Panc1 (cell line): ENCODE results near the gene SMURF2. TPM values are rescaled to one million over a fixed set of nuclear protein-coding genes. Genes with fewer than 3 reads are reported as not detected.

Experiments used
- ATAC-seq: fragments of 200-7000 bp; cut with Tn5 transposase; 2 replicates; pipeline ENCODE4 v1.9.1; 2020; ENCODE audit warnings: mild to moderate bottlenecking, moderate library complexity
- BruUV-seq: library from RNA; stranded (reverse); fragments of 400-500 nt; replicated peaks from 2 replicates; lab custom pipeline; 2021; lab: Mats Ljungman, UMichigan
- CTCF ChIA-PET: fragments of 300-600 bp; sonication (Branson Sonifier 250); formaldehyde crosslinking; loops from one replicate; lab custom pipeline; 2022; ENCODE audit warnings: antibody characterized with exemption; lab: Charles Lee
- POLR2A ChIA-PET: fragments of 300-600 bp; sonication (Branson Sonifier 250); formaldehyde crosslinking; loops from one replicate; lab custom pipeline; 2022; ENCODE audit warnings: antibody characterized with exemption; lab: Charles Lee
- DNase-seq: peaks from one replicate; pipeline ENCODE4 v3.0.0-alpha.2; 2010; ENCODE audit warnings: low read depth, low spot score
- H3K27ac ChIP-seq: 2 replicates; pipeline ENCODE4 v1.5.1; 2011; ENCODE audit warnings: mild to moderate bottlenecking, low read length, inconsistent platforms
- H3K27me3 ChIP-seq: fragments of 200-500 bp; sonication (Bioruptor generic); 2 replicates; pipeline ENCODE4 v1.6.0; 2014; ENCODE audit warnings: low read length, inconsistent platforms; ENCODE audit not compliant: control insufficient read depth, insufficient read depth
- H3K36me3 ChIP-seq: fragments of 200-500 bp; sonication (Bioruptor generic); 2 replicates; pipeline ENCODE4 v1.5.1; 2014; ENCODE audit warnings: inconsistent platforms, mild to moderate bottlenecking, low read length, moderate library complexity; ENCODE audit not compliant: control insufficient read depth, insufficient read depth
- H3K4me1 ChIP-seq: 2 replicates; pipeline ENCODE4 v1.5.1; 2011; ENCODE audit warnings: inconsistent platforms, mild to moderate bottlenecking, low read length, moderate library complexity; ENCODE audit not compliant: control insufficient read depth, insufficient read depth
- H3K4me3 ChIP-seq, 2 experiments: 2 replicates each; pipeline ENCODE4 v1.5.1; 2011 to 2012; ENCODE audit warnings: low read depth in 2 of 2, low read length in 2 of 2, mild to moderate bottlenecking in 2 of 2, inconsistent platforms in 1 of 2, moderate library complexity in 1 of 2
- H3K9me3 ChIP-seq: fragments of 200-500 bp; sonication (Bioruptor generic); 2 replicates; pipeline ENCODE4 v1.5.1; 2014; ENCODE audit warnings: low read depth, mild to moderate bottlenecking, inconsistent platforms, low read length, moderate library complexity; ENCODE audit not compliant: control insufficient read depth, insufficient read depth
- POLR2AphosphoS5 ChIP-seq: IDR thresholded peaks from 2 replicates; pipeline ENCODE4 v1.6.1; 2012; ENCODE audit warnings: mild to moderate bottlenecking, low read depth, low read length, moderate library complexity
- SIN3A ChIP-seq: IDR thresholded peaks from 2 replicates; pipeline ENCODE4 v1.6.1; 2012; ENCODE audit warnings: low read depth, mild to moderate bottlenecking, low read length, moderate library complexity, borderline replicate concordance; ENCODE audit not compliant: insufficient read depth
- TCF7L2 ChIP-seq: IDR thresholded peaks from 2 replicates; pipeline ENCODE4 v1.6.1; 2011; ENCODE audit warnings: mild to moderate bottlenecking, low read depth, low read length, inconsistent platforms
- in situ Hi-C: cut with HindIII; loops from 2 replicates; pipeline ENCODE4 v1.10.0; 2016; ENCODE audit warnings: low sequenced_read_pairs, low pct_unique_long_range_greater_than_20kb
- intact Hi-C: fragments of 100-400 bp; cut with micrococcal nuclease; formaldehyde crosslinking; loops from one replicate; pipeline ENCODE4 v1.10.0; 2022; ENCODE audit not compliant: unreplicated experiment
- total RNA-seq: library from RNA; stranded (reverse); gene quantifications from one replicate; pipeline ENCODE4 v1.2.1, GENCODE V29; 2021; ENCODE audit not compliant: unreplicated experiment
- TF ChIP-seq, protein P1 (sequence below), 2 experiments: IDR thresholded peaks; 2 replicates each; pipeline ENCODE4 v1.6.1; 2011 to 2012; ENCODE audit warnings: low read depth in 2 of 2, control low read depth in 1 of 2, low read length in 1 of 2, mild to moderate bottlenecking in 1 of 2, moderate library complexity in 1 of 2; ENCODE audit not compliant: insufficient read depth in 1 of 2
- TF ChIP-seq, protein P2 (sequence below): fragments of 450-650 bp; IDR thresholded peaks from 2 replicates; pipeline ENCODE4 v1.5.1; 2017; ENCODE audit warnings: mild to moderate bottlenecking

SMURF2 gene
- total RNA-seq, 1 experiment from 2014 or later, result 21.3 TPM

DNA sequence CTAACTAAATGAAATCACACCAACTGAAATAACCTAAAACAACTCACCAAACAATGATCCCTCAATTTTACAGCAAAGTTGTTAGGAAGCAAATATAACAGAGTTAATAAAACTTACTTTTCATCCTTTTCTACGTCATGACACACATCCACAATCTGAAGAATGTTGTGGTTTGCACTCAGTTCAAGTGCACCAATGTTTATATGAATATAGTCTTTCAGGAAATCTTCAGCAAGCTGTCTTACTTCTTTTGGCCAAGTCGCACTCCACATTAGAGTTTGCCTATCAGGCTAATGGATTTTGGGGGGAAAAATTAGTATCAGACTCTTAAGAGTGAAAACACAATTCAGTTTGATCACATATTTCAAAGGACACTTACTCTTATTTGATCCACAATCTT, 159.3 kb downstream of the SMURF2 start:
- ATAC-seq (no peak), DNase-seq (no peak)
- in situ Hi-C loops, result no loop called here
- CTCF ChIA-PET, result no interaction called here
- H3K9me3 ChIP-seq, result no peaks in the 10 kb centered on the region
- H3K27me3 ChIP-seq, result no peaks in the 10 kb centered on the region
- no peak overlapping the region; the same call in 1 of the 2 replicates for H3K27ac ChIP-seq
- H3K36me3 ChIP-seq, result peaks cover 79% of the 10 kb centered on the region
- POLR2A ChIA-PET, result no interaction called here
- no peak overlapping the region for H3K4me3 ChIP-seq
- peaks cover 45% of the 10 kb centered on the region for H3K4me1 ChIP-seq
- TF ChIP-seq, protein P1, sequence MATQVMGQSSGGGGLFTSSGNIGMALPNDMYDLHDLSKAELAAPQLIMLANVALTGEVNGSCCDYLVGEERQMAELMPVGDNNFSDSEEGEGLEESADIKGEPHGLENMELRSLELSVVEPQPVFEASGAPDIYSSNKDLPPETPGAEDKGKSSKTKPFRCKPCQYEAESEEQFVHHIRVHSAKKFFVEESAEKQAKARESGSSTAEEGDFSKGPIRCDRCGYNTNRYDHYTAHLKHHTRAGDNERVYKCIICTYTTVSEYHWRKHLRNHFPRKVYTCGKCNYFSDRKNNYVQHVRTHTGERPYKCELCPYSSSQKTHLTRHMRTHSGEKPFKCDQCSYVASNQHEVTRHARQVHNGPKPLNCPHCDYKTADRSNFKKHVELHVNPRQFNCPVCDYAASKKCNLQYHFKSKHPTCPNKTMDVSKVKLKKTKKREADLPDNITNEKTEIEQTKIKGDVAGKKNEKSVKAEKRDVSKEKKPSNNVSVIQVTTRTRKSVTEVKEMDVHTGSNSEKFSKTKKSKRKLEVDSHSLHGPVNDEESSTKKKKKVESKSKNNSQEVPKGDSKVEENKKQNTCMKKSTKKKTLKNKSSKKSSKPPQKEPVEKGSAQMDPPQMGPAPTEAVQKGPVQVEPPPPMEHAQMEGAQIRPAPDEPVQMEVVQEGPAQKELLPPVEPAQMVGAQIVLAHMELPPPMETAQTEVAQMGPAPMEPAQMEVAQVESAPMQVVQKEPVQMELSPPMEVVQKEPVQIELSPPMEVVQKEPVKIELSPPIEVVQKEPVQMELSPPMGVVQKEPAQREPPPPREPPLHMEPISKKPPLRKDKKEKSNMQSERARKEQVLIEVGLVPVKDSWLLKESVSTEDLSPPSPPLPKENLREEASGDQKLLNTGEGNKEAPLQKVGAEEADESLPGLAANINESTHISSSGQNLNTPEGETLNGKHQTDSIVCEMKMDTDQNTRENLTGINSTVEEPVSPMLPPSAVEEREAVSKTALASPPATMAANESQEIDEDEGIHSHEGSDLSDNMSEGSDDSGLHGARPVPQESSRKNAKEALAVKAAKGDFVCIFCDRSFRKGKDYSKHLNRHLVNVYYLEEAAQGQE (IDR thresholded peaks at IDR 0.05; ENCODE audit: insufficient read depth in 1 of 2, low read depth in 2 of 2, low read length in 1 of 2), result no peak
- TF ChIP-seq TCF7L2 (no peak), POLR2AphosphoS5 (no peak), SIN3A (no peak)
- TF ChIP-seq, protein P2, sequence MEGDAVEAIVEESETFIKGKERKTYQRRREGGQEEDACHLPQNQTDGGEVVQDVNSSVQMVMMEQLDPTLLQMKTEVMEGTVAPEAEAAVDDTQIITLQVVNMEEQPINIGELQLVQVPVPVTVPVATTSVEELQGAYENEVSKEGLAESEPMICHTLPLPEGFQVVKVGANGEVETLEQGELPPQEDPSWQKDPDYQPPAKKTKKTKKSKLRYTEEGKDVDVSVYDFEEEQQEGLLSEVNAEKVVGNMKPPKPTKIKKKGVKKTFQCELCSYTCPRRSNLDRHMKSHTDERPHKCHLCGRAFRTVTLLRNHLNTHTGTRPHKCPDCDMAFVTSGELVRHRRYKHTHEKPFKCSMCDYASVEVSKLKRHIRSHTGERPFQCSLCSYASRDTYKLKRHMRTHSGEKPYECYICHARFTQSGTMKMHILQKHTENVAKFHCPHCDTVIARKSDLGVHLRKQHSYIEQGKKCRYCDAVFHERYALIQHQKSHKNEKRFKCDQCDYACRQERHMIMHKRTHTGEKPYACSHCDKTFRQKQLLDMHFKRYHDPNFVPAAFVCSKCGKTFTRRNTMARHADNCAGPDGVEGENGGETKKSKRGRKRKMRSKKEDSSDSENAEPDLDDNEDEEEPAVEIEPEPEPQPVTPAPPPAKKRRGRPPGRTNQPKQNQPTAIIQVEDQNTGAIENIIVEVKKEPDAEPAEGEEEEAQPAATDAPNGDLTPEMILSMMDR, result no peak
- BruUV-seq, result no TSS peak
- intact Hi-C loops, result no loop called here

DNA sequence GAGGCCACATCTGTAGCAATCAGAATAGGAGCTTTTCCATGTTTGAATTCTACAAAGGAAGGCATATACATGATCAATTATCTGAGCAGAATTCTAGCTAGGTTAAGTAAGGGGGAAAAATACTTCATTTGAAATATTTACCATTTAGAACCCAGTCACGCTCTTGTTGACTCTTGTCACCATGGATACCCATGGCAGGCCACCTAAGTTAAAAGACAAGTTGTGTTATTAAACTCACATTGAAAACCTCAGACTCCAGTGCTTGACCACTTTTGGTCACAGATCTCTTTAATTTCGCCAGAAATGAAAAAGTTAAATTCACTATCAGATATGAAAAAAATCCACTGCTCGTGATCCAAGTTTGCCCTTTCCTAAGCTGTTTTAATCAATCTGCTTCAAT, 160.1 kb downstream of the SMURF2 start:
- DNase-seq (no peak), ATAC-seq (no peak)
- POLR2A ChIA-PET, result no interaction called here
- peaks cover 51% of the 10 kb centered on the region for H3K4me1 ChIP-seq
- peak overlapping the region; percentile 7; the same call in 1 of the 2 replicates for H3K27ac ChIP-seq
- intact Hi-C loops, result no loop called here
- H3K9me3 ChIP-seq, result no peaks in the 10 kb centered on the region
- CTCF ChIA-PET, result interaction anchor here (0.5 kb wide), 1 partner anchor 83 kb away, joined by 3 read pairs; no protein-coding TSS in a partner anchor
- BruUV-seq, result no TSS peak
- in situ Hi-C loops, result no loop called here
- TF ChIP-seq SIN3A, result no peak
- TF ChIP-seq, protein P1 (IDR thresholded peaks at IDR 0.05; ENCODE audit: insufficient read depth in 1 of 2, low read depth in 2 of 2, low read length in 1 of 2), result no peak
- TF ChIP-seq POLR2AphosphoS5, result no peak
- TF ChIP-seq, protein P2, result no peak
- no peak for TF ChIP-seq TCF7L2
- no peaks in the 10 kb centered on the region for H3K27me3 ChIP-seq
- H3K4me3 ChIP-seq, result no peak overlapping the region
- H3K36me3 ChIP-seq, result peaks cover 72% of the 10 kb centered on the region
